Measurements from ENCODE around the gene TCHP.
"Not testable (repeated sequence)": the region's sequence is repeated elsewhere in the genome, so short reads cannot be mapped to it uniquely, and the experiment has no call there.

TCHP gene

GRCh38 chr12:109890620-109891170, 9.4 kb upstream of the TCHP start:
- no peak for DNase-seq (ENCODE audit: extremely low read depth, low read depth)
- TF ChIP-seq CTCF (IDR thresholded peaks at IDR 0.05; ENCODE audit: low read depth, low read length) = no peak

- DNase-seq (ENCODE audit: extremely low read depth, low read depth) = not testable (repeated sequence)
These were observed 8.3 kb upstream of the TCHP start for GRCh38 chr12:109891731-109892130.

- no peak for TF ChIP-seq CTCF (IDR thresholded peaks at IDR 0.05; ENCODE audit: low read depth, low read length)
These were observed 7.8 kb upstream of the TCHP start for GRCh38 chr12:109892165-109892715.

GRCh38 chr12:109892748-109893147, 7.3 kb upstream of the TCHP start:
- TF ChIP-seq CTCF (IDR thresholded peaks at IDR 0.05; ENCODE audit: low read depth, low read length) = no peak

More at GRCh38 chr12:109892165-109892715, 7.8 kb upstream of the TCHP start:
- no peak for DNase-seq (ENCODE audit: extremely low read depth, low read depth)

DNA sequence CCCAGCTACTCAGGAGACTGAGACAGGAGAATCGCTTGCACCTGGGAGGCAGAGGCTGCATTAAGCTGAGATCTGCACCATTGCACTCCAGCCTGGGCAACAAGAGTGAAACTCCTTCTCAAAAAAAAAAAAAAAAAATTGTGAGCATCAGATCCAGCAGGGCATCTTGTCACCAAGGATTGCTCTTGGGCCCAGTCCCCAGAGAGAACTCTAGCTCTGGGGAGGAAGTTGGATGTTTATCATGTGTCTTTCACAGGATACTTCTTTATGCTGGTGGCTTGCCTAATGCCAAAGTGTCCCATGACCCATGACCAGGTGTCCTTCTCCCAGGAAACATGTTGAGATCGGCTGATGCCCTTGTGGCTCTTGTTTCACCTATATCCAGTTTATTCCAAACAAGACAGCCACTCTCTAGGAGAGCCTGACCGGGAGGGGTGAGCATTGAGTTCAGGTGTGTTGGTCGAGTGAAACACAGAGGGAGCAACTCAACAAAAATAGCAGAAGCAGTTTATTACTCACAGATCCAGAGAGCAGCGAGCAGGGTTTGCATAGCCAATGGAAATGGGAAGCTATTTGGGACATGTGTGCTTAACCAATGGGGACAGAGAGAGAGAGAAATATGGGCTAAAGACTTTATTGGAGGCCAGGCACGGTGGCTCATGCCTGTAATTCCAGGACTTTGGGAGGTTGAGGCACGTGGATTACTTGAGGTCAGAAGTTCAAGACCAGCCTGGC, 6.6 kb upstream of the TCHP start:
- TF ChIP-seq CTCF (IDR thresholded peaks at IDR 0.05; ENCODE audit: low read depth, low read length) = no peak
- no peak for DNase-seq (ENCODE audit: extremely low read depth, low read depth)

More at GRCh38 chr12:109892748-109893147, 7.3 kb upstream of the TCHP start:
- no peak for DNase-seq (ENCODE audit: extremely low read depth, low read depth)

DNA sequence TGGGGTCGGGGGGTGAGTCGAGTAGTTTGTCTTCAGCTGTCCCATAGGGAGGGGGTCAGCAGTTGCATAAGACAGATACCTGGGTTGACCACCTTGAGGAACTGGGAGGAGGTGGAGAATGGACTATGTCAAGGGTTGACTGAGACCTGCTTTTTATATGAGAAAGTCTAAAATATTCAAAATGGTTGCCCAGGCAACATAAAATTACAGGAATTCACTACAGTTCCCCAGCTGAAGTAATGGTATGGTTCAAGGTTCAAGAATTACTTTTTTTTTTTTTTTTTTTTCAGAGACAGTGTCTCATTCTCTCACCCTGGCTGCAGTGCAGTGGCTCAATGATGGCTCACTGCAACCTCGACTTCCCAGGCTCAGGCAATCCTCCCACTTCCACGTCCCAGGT, 5.1 kb upstream of the TCHP start:
- DNase-seq (ENCODE audit: extremely low read depth, low read depth) = no peak
- no peak for TF ChIP-seq CTCF (IDR thresholded peaks at IDR 0.05; ENCODE audit: low read depth, low read length)

- DNase-seq (ENCODE audit: extremely low read depth, low read depth) = no peak
- no peak for TF ChIP-seq CTCF (IDR thresholded peaks at IDR 0.05; ENCODE audit: low read depth, low read length)
These were observed 3.9 kb upstream of the TCHP start for GRCh38 chr12:109896188-109896587.
